HEK293 (cell line): ENCODE data around the gene PCK1.

Source experiments
- FEZF1 ChIP-seq: fragments of 450-650 bp; formaldehyde crosslinking; IDR thresholded peaks from 2 replicates; pipeline ENCODE4 v1.5.1; 2016; ENCODE audit warnings: missing biosample characterization, missing genetic modification characterization
- GLIS1 ChIP-seq: fragments of 450-650 bp; formaldehyde crosslinking; IDR thresholded peaks from 2 replicates; pipeline ENCODE4 v1.5.1; 2016; ENCODE audit warnings: missing biosample characterization, missing genetic modification characterization
- GLIS2 ChIP-seq: fragments of 450-650 bp; formaldehyde crosslinking; IDR thresholded peaks from 2 replicates; pipeline ENCODE4 v1.5.1; 2016; ENCODE audit warnings: missing biosample characterization, missing genetic modification characterization
- IKZF3 ChIP-seq: fragments of 450-650 bp; IDR thresholded peaks from 2 replicates; pipeline ENCODE4 v1.5.0; 2018; ENCODE audit warnings: missing biosample characterization, mild to moderate bottlenecking, missing genetic modification characterization, moderate library complexity
- MZF1 ChIP-seq: fragments of 450-650 bp; formaldehyde crosslinking; IDR thresholded peaks from 2 replicates; pipeline ENCODE4 v1.5.1; 2017; ENCODE audit warnings: missing biosample characterization, missing genetic modification characterization, borderline replicate concordance
- PRDM1 ChIP-seq: fragments of 450-650 bp; formaldehyde crosslinking; IDR thresholded peaks from 2 replicates; pipeline ENCODE4; 2016; ENCODE audit warnings: missing biosample characterization, missing genetic modification characterization
- RBAK ChIP-seq: fragments of 450-650 bp; formaldehyde crosslinking; IDR thresholded peaks from 2 replicates; pipeline ENCODE4 v1.5.1; 2016; ENCODE audit warnings: missing biosample characterization, missing genetic modification characterization
- SCRT1 ChIP-seq: fragments of 450-650 bp; formaldehyde crosslinking; IDR thresholded peaks from 2 replicates; pipeline ENCODE4 v1.5.1; 2016; ENCODE audit warnings: missing biosample characterization, missing genetic modification characterization, borderline replicate concordance
- TCF7L2 ChIP-seq: IDR thresholded peaks from 2 replicates; pipeline ENCODE4 v1.6.1; 2011; ENCODE audit warnings: low read depth, mild to moderate bottlenecking, inconsistent platforms, low read length, moderate library complexity, borderline replicate concordance
- ZBTB10 ChIP-seq: fragments of 450-650 bp; formaldehyde crosslinking; IDR thresholded peaks from 2 replicates; pipeline ENCODE4 v1.5.1; 2016; ENCODE audit warnings: missing biosample characterization, missing genetic modification characterization
- ZBTB48 ChIP-seq: fragments of 450-650 bp; formaldehyde crosslinking; IDR thresholded peaks from 2 replicates; pipeline ENCODE4 v1.5.1; 2016; ENCODE audit warnings: missing biosample characterization, missing genetic modification characterization
- ZIC2 ChIP-seq: fragments of 450-650 bp; formaldehyde crosslinking; IDR thresholded peaks from 2 replicates; pipeline ENCODE4 v1.5.1; 2016; ENCODE audit warnings: missing biosample characterization, missing genetic modification characterization
- ZNF121 ChIP-seq: fragments of 450-650 bp; formaldehyde crosslinking; IDR thresholded peaks from 2 replicates; pipeline ENCODE4 v1.5.1; 2016; ENCODE audit warnings: missing biosample characterization, missing genetic modification characterization
- ZNF16 ChIP-seq: fragments of 450-650 bp; formaldehyde crosslinking; IDR thresholded peaks from 2 replicates; pipeline ENCODE4 v1.5.1; 2016; ENCODE audit warnings: low read depth, missing biosample characterization, missing genetic modification characterization
- ZNF18 ChIP-seq: fragments of 450-650 bp; formaldehyde crosslinking; IDR thresholded peaks from 2 replicates; pipeline ENCODE4 v1.5.1; 2016; ENCODE audit warnings: missing biosample characterization, missing genetic modification characterization
- ZNF23 ChIP-seq: fragments of 450-650 bp; formaldehyde crosslinking; IDR thresholded peaks from 2 replicates; pipeline ENCODE4 v1.5.1; 2016; ENCODE audit warnings: missing biosample characterization, missing genetic modification characterization, borderline replicate concordance
- ZNF324 ChIP-seq: fragments of 450-650 bp; formaldehyde crosslinking; IDR thresholded peaks from 2 replicates; pipeline ENCODE4 v1.5.1; 2016; ENCODE audit warnings: missing biosample characterization, missing genetic modification characterization
- ZNF341 ChIP-seq: fragments of 450-650 bp; formaldehyde crosslinking; IDR thresholded peaks from 2 replicates; pipeline ENCODE4; 2016; ENCODE audit warnings: low read depth, missing biosample characterization, missing genetic modification characterization
- ZNF350 ChIP-seq: fragments of 450-650 bp; formaldehyde crosslinking; IDR thresholded peaks from 2 replicates; pipeline ENCODE4 v1.5.0; 2017; ENCODE audit warnings: missing biosample characterization, mild to moderate bottlenecking, missing genetic modification characterization
- ZNF354C ChIP-seq: fragments of 450-650 bp; formaldehyde crosslinking; IDR thresholded peaks from 2 replicates; pipeline ENCODE4 v1.5.1; 2016; ENCODE audit warnings: missing biosample characterization, missing genetic modification characterization, low read depth, borderline replicate concordance
- ZNF544 ChIP-seq: fragments of 450-650 bp; formaldehyde crosslinking; IDR thresholded peaks from 2 replicates; pipeline ENCODE4 v1.5.0; 2017; ENCODE audit warnings: missing biosample characterization, missing genetic modification characterization
- ZNF555 ChIP-seq: fragments of 450-650 bp; formaldehyde crosslinking; conservative IDR thresholded peaks from 2 replicates; pipeline ENCODE4 v1.5.1; 2017; ENCODE audit warnings: missing biosample characterization, mild to moderate bottlenecking, missing genetic modification characterization, inconsistent platforms
- ZNF561 ChIP-seq: fragments of 450-650 bp; IDR thresholded peaks from 2 replicates; pipeline ENCODE4 v1.5.1; 2018; ENCODE audit warnings: missing biosample characterization, missing genetic modification characterization, borderline replicate concordance
- ZNF596 ChIP-seq: fragments of 450-650 bp; IDR thresholded peaks from 2 replicates; pipeline ENCODE4 v1.5.0; 2018; ENCODE audit warnings: missing biosample characterization, mild to moderate bottlenecking, missing genetic modification characterization, moderate library complexity
- ZNF645 ChIP-seq: fragments of 450-650 bp; formaldehyde crosslinking; IDR thresholded peaks from 2 replicates; pipeline ENCODE4; 2016; ENCODE audit warnings: missing biosample characterization, missing genetic modification characterization
- ZNF658 ChIP-seq: fragments of 450-650 bp; formaldehyde crosslinking; IDR thresholded peaks from 2 replicates; pipeline ENCODE4; 2016; ENCODE audit warnings: missing biosample characterization, missing genetic modification characterization
- ZNF791 ChIP-seq: fragments of 450-650 bp; formaldehyde crosslinking; IDR thresholded peaks from 2 replicates; pipeline ENCODE4 v1.5.1; 2016; ENCODE audit warnings: missing biosample characterization, missing genetic modification characterization
- ZNF843 ChIP-seq: fragments of 450-650 bp; formaldehyde crosslinking; IDR thresholded peaks from 2 replicates; pipeline ENCODE4 v1.5.1; 2016; ENCODE audit warnings: missing biosample characterization, missing genetic modification characterization
- ZSCAN30 ChIP-seq: fragments of 450-650 bp; IDR thresholded peaks from 2 replicates; pipeline ENCODE4 v1.5.1; 2018; ENCODE audit warnings: missing biosample characterization, mild to moderate bottlenecking, missing genetic modification characterization, moderate library complexity
- ZXDB ChIP-seq: fragments of 450-650 bp; formaldehyde crosslinking; IDR thresholded peaks from 2 replicates; pipeline ENCODE4 v1.5.1; 2016; ENCODE audit warnings: missing biosample characterization, missing genetic modification characterization

PCK1 gene

GRCh38 chr20:57530327-57530981, 30.5 kb upstream of the PCK1 start (continued):
- TF ChIP-seq ZNF354C (tag by site-specific recombination) (no peak), ZNF324 (tag by site-specific recombination) (no peak), ZNF645 (tag by site-specific recombination) (no peak), ZNF16 (tag by site-specific recombination) (no peak), RBAK (no peak), ZNF121 (tag by site-specific recombination) (peak; percentile 90), GLIS2 (no peak), ZBTB48 (no peak), ZNF561 (tag by site-specific recombination) (peak; percentile 93), ZNF658 (tag by site-specific recombination) (no peak), ZNF555 (tag by site-specific recombination) (no peak), ZIC2 (tag by site-specific recombination) (peak; percentile 60), GLIS1 (peak; percentile 98), FEZF1 (tag by site-specific recombination) (peak; percentile 93), ZNF350 (no peak), ZNF23 (tag by site-specific recombination) (no peak), IKZF3 (tag by site-specific recombination) (peak; percentile 78), ZNF544 (tag by site-specific recombination) (no peak), ZXDB (peak; percentile 25; the same call in 1 of the 2 replicates), ZNF791 (tag by site-specific recombination) (no peak), PRDM1 (no peak), ZNF18 (tag by site-specific recombination) (peak; percentile 91), ZNF843 (tag by site-specific recombination) (peak; percentile 86), MZF1 (tag by site-specific recombination) (peak; percentile 72; the same call in 1 of the 2 replicates), ZNF341 (tag by site-specific recombination) (0 out of 2 replicates have a peak, but pooled peaks have one; percentile 51), TCF7L2 (peak; percentile 60; the same call in 1 of the 2 replicates), SCRT1 (tag by site-specific recombination) (no peak), ZNF596 (no peak), ZBTB10 (tag by site-specific recombination) (no peak), ZSCAN30 (peak; percentile 43; the same call in 1 of the 2 replicates)
